Activated T-cell treated with anti-CD3 and anti-CD28 coated beads, Interleukin-2, amount 50 U/mL, for 4 hours (primary cell): Measurements from ENCODE around the gene NOD1. TPM values are rescaled to one million over a fixed set of nuclear protein-coding genes. Genes with fewer than 3 reads are reported as not detected.

Source experiments
- ATAC-seq, 2 donors: fragments of 200-7000 bp; cut with Tn5 transposase; one replicate each; pipeline ENCODE4 v1.10.0; 2021
- DNase-seq: peaks from one replicate; pipeline ENCODE4 v3.0.0-alpha.2; 2020
- H3K27me3 Mint-ChIP-seq: one replicate; pipeline ENCODE4 v1.8.0; 2021; ENCODE audit warnings: low read depth, mixed read lengths
- H3K36me3 Mint-ChIP-seq: one replicate; pipeline ENCODE4 v1.8.0; 2022; ENCODE audit warnings: mixed read lengths; ENCODE audit not compliant: insufficient read depth
- H3K4me1 Mint-ChIP-seq: one replicate; pipeline ENCODE4 v1.8.0; 2021; ENCODE audit warnings: low read depth, mixed read lengths
- H3K4me3 Mint-ChIP-seq: one replicate; pipeline ENCODE4 v1.8.0; 2021; ENCODE audit warnings: mild to moderate bottlenecking, moderate library complexity, mixed read lengths
- H3K9me3 Mint-ChIP-seq: one replicate; pipeline ENCODE4 v1.8.0; 2021; ENCODE audit warnings: mixed read lengths
- total RNA-seq, 3 donors: library from RNA; stranded (reverse); gene quantifications; one replicate each; pipeline ENCODE4 v1.2.1, GENCODE V29; 2021

The NOD1 gene
- total RNA-seq, 3 donors from 2014 or later: 4.1 to 5.4 (median 4.6) TPM

DNA sequence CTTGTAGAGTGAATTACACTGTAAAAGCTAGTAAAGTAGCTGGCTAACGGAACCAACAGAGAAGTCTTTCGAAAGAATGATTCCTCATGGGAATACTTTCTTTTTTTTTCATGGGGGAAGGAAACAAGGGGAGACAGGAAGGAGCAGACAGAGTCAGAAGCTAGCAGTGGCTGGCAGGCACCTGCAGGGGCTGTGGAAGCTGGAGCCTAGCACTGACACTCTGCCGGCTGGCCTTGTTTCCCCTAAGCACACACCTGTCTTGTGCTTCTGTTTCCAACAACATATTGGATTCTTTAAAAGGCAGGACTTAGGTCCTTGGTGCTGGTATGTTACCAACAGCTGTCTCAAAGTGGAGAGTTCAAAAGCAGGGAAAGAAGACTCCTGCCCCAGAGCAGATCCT lies 24.7 kb downstream of the NOD1 start:
- Mint-ChIP-seq H3K4me3 (no peak overlapping the region), H3K4me1 (no peaks in the 10 kb centered on the region), H3K36me3 (peaks cover 21% of the 10 kb centered on the region), H3K9me3 (no peaks in the 10 kb centered on the region), H3K27me3 (no peaks in the 10 kb centered on the region)
- ATAC-seq (no peak), DNase-seq (no peak)

DNA sequence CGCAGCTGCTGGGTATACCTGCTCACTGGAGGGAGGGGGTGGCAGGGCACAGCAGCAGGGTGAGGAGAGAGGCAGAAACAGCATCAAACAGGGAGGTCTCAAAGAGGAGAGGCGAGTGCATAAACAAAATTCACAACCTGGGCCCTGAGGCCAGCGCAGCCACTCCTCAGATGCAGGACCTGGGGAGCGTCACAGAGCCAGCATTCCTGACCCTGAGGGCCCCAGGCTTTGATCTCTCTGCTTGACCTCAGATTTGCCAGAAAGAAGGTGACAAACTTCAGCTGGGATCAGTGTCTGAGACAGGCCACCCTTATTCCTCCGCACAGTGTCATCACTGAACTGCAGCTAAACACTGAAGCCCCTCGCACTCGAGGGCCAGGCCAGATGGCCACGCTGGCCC lies 25.6 kb downstream of the NOD1 start:
- no peak for ATAC-seq
- H3K36me3 Mint-ChIP-seq: peaks cover 19% of the 10 kb centered on the region
- DNase-seq: no peak
- H3K4me1 Mint-ChIP-seq: no peaks in the 10 kb centered on the region
- no peak overlapping the region for H3K4me3 Mint-ChIP-seq
- H3K9me3 Mint-ChIP-seq: no peaks in the 10 kb centered on the region
- no peaks in the 10 kb centered on the region for H3K27me3 Mint-ChIP-seq

DNA sequence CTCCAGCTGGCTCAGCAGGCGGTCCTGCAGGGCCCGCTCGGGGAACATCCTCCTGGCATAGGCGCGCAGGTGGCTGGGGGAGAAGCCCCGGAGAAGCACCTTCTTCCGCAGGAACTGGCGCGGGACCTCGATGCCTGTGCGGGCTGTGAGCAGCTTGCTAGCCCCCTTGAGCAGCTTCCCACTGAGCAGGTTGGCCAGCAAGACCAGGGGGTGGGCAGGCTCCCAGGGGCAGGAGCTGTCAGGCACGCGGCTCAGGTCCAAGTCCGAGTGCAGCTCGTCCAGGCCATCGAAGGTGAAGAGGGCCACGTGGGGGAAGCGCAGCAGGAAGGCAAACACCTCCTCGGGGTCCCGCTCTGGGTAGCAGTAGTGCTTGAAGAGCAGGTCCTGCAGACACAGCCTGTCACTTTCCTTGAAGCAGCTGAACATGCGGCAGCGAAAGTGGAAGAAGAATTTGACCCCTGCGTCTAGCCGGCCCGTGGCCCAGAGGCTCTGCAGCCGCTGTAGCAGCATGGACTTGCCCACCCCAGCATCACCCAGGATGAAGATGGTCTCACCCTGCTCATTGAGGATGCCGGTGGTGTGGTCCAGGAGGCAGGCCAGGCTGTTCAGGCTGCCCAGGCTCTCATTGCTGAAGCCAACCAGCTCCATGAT lies 26.2 kb downstream of the NOD1 start:
- DNase-seq (no peak), ATAC-seq (no peak)
- Mint-ChIP-seq H3K27me3 (no peaks in the 10 kb centered on the region), H3K9me3 (no peaks in the 10 kb centered on the region), H3K4me3 (no peak overlapping the region), H3K4me1 (no peaks in the 10 kb centered on the region), H3K36me3 (peaks cover 19% of the 10 kb centered on the region)

DNA sequence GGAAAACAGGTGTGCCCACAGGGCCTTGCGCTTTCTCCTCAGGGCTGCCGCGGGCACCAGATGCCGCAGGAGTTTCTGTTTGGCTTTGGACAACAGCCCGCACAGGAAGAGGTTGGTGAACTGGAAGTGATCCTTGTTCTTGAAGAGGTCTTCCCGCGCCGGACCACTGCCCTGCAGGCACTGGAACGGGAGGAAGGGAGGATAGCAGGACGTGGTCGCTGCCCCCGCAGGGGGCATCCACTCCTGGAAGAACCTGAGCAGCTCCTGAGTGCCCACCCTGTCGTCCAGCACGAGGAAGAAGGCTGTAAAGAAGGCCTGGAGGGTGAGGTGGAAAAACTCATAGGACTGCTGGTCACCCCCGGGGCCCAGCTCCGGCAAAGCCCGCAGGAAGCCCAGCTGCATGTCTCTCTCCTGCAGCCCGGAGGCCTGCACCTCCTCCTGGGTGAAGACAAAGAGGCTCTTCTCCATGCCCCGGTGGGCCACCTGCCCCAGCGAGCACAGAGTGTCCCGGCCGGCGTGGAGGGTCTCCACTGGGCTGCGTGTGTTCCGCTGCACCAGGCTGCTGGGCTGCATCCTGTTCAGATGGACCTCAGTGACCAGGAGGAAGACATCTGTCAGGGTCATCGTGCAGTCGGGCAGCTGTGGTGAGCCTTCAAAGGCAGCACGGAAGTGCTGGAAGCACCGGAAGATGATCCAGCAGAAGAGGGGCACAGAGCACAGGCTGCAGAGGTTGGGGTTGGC lies 26.9 kb downstream of the NOD1 start:
- Mint-ChIP-seq H3K4me1 (no peaks in the 10 kb centered on the region), H3K36me3 (peaks cover 19% of the 10 kb centered on the region), H3K9me3 (no peaks in the 10 kb centered on the region), H3K4me3 (no peak overlapping the region), H3K27me3 (no peaks in the 10 kb centered on the region)
- no peak for DNase-seq
- ATAC-seq: no peak

DNA sequence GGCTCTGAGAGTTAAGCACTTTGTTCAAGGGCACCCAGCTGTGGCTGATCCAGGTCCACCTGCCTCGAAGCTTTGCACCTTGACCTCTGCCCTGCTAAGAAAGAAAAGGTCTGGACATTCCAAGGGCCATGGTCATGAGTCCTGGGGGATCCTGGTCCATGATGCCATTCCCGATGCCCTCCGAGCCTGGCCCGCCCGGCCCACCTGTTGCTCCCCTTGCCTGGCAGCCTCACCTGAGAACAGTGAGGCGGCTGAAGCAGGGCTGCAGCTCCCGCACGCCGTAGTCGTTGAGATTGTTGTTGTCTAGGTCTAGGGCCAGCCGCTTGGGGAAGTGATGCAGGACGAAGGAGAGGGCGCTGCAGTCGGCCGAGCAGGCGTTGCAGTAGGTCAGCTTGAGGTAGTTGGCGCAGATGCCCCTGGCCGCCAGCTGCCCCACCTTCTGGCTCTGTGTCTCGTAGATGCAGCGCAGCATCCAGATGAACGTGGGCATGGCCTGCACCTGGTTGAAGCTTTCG lies 27.5 kb downstream of the NOD1 start:
- peaks cover 2% of the 10 kb centered on the region for H3K4me1 Mint-ChIP-seq
- H3K27me3 Mint-ChIP-seq: no peaks in the 10 kb centered on the region
- no peaks in the 10 kb centered on the region for H3K9me3 Mint-ChIP-seq
- ATAC-seq: no peak
- no peak overlapping the region for H3K4me3 Mint-ChIP-seq
- no peak for DNase-seq
- peaks cover 19% of the 10 kb centered on the region for H3K36me3 Mint-ChIP-seq

DNA sequence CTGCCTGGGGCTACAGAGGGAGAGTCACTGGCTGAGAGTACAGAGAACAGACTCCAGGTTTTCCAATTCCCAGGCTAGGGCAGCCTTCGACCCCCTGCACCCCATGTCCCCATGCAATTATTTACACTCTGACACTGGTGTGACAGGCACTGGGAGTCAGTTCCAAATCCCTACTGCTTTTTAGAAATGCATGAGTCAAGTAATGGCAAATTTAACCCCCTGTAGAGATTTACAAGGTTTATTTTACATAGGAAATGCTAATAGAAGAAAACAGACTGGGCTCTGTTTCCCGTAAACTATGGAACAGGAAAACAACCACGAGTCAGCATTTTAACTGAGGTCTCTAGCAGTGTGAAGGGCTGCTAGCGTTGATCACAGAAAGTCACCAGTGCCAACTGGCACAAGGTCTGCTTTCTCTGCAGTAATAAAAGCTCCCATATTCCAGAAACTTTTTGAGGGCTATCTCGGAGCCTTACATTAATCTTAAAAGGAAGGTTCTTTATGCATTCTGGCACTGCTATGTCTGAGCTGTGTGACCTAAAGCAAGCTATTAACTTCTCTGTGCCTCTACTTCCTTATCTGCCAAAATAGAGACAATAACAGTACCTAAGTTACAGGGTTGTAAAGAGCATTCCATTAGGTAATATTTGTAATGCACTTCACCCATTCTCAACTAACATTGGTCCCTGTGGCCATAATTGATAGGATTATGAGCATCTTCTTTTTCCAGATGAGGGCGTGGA lies 28.2 kb downstream of the NOD1 start:
- H3K4me3 Mint-ChIP-seq: no peak overlapping the region
- H3K36me3 Mint-ChIP-seq: peaks cover 19% of the 10 kb centered on the region
- no peaks in the 10 kb centered on the region for H3K27me3 Mint-ChIP-seq
- H3K4me1 Mint-ChIP-seq: peaks cover 5% of the 10 kb centered on the region
- DNase-seq (no peak), ATAC-seq (no peak)
- no peaks in the 10 kb centered on the region for H3K9me3 Mint-ChIP-seq

DNA sequence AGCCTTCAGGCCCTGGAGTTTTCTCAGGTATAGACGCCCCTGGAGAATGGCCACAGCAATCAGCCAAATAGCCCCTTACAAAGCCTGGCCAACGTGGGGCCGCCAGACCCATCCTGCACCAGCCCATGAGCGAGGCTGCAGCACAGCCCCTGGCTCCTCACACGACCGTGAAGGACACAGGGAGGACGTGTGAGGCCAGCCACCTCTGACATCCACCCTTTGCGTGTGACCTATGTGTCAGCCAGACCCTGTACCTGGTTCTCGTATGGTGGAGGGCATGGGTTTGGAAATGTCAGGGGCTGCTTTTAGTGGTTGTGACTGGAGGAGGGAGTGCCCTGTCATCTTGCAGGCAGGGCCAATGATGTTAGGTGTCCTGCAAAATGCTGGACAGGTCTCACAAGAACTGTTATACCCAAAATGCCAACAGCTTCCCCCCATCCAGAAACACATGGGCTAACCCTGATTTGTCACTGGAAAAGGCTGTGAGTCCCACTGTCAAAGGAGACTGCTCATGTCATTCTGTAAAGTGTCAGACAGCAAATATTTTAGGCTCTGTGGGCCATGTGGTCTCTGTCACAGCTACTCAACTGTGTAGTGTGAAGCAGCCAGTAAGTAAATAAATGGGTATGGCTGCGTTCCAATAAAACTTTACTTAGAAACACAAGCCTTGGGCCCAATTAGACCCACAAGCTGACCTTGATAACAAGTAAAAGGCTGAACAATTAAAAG lies 30.0 kb downstream of the NOD1 start:
- Mint-ChIP-seq H3K36me3 (peaks cover 16% of the 10 kb centered on the region), H3K9me3 (no peaks in the 10 kb centered on the region), H3K4me1 (peaks cover 5% of the 10 kb centered on the region), H3K27me3 (no peaks in the 10 kb centered on the region), H3K4me3 (no peak overlapping the region)
- ATAC-seq (no peak), DNase-seq (no peak)

DNA sequence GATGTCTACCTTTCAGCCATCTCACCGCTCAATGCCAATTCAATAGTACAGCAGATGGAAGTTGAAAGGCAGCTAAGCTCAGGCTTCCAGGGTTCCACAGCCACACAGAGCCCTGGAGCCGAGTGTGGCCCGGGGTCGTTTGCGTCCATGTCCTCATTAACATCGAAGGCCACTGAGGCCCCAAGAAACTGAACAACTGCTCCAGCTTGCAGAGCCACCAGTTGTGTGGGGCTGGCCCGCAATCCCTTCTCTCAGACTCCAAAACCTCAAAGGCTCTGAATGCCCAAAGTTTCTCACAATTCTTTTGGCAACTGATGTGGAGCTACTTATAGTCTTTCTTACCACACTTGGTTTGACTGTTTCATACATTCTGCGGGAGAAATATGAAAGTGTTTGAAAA lies 31.1 kb downstream of the NOD1 start:
- no peak overlapping the region for H3K4me3 Mint-ChIP-seq
- H3K36me3 Mint-ChIP-seq: peaks cover 15% of the 10 kb centered on the region
- peaks cover 5% of the 10 kb centered on the region for H3K4me1 Mint-ChIP-seq
- H3K9me3 Mint-ChIP-seq: no peaks in the 10 kb centered on the region
- H3K27me3 Mint-ChIP-seq: no peaks in the 10 kb centered on the region
- no peak for ATAC-seq
- no peak for DNase-seq

DNA sequence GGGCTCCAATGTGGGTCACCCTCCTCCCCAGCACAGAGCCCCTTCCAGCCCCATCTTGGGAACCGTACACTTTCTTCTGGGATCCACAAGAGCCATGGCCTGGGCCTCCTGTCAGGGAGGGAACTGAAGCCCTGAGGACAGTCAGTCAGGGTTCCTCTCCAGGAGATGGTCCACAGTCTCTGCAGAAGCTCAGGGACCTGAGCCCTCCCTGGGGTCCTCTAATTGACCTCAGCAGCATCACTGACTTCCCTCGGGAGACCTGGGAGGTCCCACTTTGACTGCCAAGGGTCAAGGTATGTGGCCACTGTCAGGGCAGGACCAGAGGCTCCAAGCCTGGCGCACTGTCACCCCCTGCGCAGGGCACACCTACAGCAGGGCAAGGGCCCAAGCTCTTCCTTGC lies 32.3 kb downstream of the NOD1 start:
- no peak for DNase-seq
- Mint-ChIP-seq H3K4me3 (no peak overlapping the region), H3K36me3 (peaks cover 13% of the 10 kb centered on the region), H3K9me3 (no peaks in the 10 kb centered on the region), H3K4me1 (peaks cover 5% of the 10 kb centered on the region), H3K27me3 (no peaks in the 10 kb centered on the region)
- ATAC-seq: no peak

DNA sequence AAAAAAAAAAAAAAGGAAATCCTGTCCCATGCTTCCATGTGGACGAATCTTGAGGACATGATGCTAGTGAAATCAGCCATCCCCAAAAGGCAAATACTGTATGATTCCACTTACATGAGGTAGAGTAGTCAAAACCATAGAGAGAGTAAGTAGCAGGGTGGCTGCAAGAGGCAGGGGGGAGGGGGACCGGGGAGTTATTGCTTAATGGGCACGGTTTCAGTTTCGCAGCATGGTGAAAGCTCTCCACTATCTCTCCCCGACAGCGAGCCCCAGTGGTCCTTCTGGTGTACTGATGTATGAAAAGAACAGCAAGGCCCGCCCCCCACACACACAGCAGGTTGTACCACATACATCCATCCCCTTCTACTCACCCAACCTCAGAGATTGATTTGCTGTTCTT lies 32.8 kb downstream of the NOD1 start:
- no peak overlapping the region for H3K4me3 Mint-ChIP-seq
- H3K36me3 Mint-ChIP-seq: peaks cover 13% of the 10 kb centered on the region
- H3K9me3 Mint-ChIP-seq: no peaks in the 10 kb centered on the region
- DNase-seq: peak; percentile 58
- ATAC-seq: peak; percentile 90 to 99
- no peaks in the 10 kb centered on the region for H3K27me3 Mint-ChIP-seq
- H3K4me1 Mint-ChIP-seq: peaks cover 5% of the 10 kb centered on the region

DNA sequence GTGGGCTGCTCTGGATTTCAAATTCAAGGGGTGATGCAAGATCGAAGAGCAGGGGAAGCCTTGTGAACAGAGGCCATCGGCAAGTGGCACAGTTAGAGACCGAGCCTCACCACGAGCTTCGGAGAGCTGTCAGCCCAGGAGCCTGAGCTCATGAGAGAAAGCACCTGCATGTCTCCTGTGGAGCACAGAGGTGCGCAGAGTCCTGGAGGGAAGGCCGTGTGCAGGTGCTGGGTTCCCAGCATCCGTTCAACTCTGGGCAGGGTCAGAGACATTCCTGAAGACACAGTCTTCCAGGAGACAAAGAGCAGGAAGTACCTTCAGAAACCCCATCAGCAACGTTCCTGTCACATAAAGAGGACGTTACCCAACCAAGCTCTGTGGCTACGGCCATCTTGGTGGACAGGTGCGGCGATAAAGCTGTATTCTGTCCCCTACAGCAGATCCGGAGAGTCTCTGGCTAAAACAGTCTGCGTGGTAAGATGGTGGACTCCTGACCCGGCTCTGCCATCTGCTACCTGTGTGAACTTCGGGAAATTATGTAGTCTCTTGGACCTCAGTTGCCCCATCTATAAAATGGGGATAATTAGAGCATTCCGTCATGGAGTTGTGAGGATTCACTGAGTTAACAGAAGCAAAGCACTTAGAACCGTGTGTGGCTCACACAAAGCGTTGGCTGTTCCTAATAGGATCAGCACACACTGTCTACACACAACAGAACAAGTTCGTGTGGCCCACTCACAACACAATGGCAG lies 40.6 kb downstream of the NOD1 start:
- Mint-ChIP-seq H3K9me3 (no peaks in the 10 kb centered on the region), H3K4me3 (no peak overlapping the region), H3K27me3 (no peaks in the 10 kb centered on the region), H3K4me1 (peaks cover 8% of the 10 kb centered on the region), H3K36me3 (peaks cover 32% of the 10 kb centered on the region)
- ATAC-seq: no peak
- no peak for DNase-seq

DNA sequence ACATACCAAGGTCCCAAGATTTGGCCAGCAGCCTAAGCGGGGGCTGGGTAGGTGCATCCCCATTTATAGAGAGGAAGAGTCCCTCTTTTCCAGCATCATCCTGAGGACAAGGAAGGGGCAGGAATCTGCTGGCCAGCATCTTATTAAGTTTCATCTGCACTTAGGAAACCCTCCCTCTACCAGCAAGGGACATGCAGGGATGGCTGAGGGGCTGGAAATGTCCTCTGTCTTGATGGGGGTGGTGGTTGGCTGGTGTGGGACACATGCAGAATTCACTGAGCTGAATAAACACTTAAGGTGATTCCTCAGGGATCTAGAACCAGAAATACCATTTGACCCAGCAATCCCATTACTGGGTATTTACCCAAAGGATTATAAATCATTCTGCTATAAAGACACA lies 42.1 kb downstream of the NOD1 start:
- Mint-ChIP-seq H3K27me3 (no peaks in the 10 kb centered on the region), H3K36me3 (peaks cover 38% of the 10 kb centered on the region), H3K4me3 (no peak overlapping the region), H3K9me3 (no peaks in the 10 kb centered on the region), H3K4me1 (peaks cover 10% of the 10 kb centered on the region)
- DNase-seq (no peak), ATAC-seq (no peak)

DNA sequence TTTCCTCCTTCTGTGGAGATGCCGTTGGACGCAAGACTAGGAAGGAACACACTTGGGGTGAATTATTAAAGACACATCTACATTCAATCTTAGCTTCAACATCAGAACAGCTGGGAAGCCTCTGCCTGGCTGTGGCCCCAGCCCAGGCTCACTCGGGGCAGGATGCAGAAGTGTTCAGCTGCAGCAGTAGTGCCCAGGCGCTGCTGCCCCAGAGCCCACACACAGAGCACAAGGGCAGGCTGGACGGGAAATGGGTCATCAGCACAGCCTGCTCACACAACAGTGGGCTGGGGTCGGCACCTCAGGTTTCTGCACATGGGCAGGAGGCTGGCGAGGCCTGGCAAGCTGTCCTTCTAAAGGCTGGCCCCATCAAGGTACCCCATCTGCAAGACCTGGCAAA lies 42.5 kb downstream of the NOD1 start:
- H3K4me3 Mint-ChIP-seq: no peak overlapping the region
- DNase-seq (no peak), ATAC-seq (no peak)
- H3K27me3 Mint-ChIP-seq: no peaks in the 10 kb centered on the region
- H3K4me1 Mint-ChIP-seq: peaks cover 10% of the 10 kb centered on the region
- H3K36me3 Mint-ChIP-seq: peaks cover 38% of the 10 kb centered on the region
- no peaks in the 10 kb centered on the region for H3K9me3 Mint-ChIP-seq
